DMS153 treated with DMSO at 0.1 percent for 48 hours (cell line): ENCODE measurements around the gene MCM8.

Source experiments
- DNase-seq: peaks from one replicate; lab custom pipeline; 2025; ENCODE audit not compliant: unreplicated experiment; lab: John Stamatoyannopoulos, UW

Gene MCM8

DNA sequence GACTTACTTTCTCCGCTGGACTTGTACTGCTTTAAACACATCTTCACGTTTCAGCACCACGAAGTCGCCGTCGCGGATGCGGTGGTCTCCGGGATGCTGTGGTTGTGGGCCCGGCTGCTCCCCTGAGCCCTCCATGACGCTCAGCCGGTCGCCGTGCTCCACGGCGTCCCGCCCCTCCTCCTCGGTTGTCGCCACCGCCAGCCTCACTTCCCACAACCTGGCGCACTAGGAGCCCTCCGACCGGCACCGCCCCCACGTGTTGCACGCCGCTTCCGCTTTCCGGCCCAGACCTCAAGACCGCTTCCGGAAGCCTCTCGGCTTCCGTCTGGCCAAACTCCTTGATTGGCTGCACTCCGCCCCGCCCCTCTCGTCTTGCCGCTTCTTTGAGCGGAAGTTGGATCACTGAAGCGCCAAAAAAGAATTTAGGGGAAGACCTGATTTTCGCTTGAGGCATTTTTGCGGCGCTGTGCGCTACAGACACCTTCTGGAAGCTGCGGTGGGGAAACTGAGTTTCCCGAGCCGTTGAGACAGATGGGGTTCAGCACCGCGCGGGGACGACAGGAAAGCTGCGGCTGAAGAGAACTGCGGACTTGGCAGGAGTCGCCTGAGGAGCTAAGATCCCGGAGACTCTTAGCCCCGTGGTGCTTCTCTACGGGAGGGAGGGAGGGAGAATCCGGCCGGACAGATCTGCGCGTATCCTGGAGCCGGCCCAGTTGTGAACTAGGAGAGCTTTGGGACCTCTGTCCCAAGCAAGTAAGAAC lies at the start of gene MCM8, which contains the start of gene TRMT6:
Gene MCM8, plus strand, starts transcription at position 382 of the 761 bp plus-strand sequence. CDS start 1,364 bp downstream, outside the sequence.
Gene TRMT6, minus strand, starts transcription at position 263 of the 761 bp plus-strand sequence. Its CDS starts 128 bp downstream, at position 135.
- DNase-seq, result peak; percentile 91

DNA sequence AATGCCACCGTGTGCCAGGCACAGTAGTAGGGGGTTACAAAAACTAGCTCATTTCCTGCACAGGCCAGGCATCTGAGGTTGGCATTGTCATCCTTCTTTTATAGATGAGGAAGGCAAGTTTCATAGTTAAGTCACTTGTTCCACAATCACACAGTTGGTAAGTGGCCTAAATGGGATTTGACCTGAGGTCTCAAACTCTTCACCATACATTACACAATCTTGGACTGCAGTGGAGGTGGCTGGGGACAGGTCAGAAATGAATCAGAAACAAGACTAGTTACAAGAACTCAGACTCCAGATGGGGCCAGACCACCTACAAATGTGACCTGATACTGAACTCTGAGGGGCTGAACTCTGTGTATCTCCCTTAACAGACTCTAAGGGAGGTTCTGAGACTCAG lies 49.5 kb upstream of the MCM8 start:
- no peak for DNase-seq

DNA sequence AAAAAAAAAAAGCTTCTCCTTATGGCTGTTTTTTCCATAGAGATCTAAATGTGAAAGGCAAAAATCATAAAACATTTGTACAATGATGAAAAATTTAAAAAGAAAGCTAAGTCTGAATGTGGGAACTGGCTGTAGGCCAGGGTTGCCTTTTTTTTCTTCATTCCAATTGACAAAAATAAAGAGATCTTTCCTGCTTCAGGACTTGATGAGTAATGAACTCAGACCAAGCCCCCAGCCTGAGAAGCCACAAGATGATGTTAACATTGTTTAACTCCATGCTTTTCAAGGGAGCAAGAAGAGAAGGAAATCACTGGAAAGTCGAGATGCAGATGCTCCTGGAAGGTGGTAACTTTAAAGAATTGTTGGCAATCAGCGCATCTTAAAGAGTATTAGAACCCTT lies 41.5 kb upstream of the MCM8 start:
- no peak for DNase-seq

DNA sequence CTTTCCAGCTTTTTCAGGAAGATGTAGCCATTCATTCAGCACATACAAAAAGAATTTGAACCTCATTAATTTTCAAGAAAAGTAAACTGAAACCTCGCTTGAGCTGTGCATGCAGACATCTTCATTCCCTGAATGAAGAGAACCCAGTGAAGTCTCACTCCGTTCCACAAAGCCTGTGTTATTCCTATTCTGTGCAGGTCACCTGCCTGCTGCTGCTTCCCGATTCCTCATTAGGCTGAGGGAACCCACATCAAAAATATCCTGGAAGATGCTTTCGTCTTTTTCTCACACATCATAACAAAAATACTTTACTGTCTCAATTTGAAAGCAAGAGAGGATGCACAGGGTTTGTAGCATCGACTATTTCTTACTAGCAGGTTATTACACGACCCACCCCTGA lies 40.3 kb upstream of the MCM8 start:
- peak; percentile 60 for DNase-seq

DNA sequence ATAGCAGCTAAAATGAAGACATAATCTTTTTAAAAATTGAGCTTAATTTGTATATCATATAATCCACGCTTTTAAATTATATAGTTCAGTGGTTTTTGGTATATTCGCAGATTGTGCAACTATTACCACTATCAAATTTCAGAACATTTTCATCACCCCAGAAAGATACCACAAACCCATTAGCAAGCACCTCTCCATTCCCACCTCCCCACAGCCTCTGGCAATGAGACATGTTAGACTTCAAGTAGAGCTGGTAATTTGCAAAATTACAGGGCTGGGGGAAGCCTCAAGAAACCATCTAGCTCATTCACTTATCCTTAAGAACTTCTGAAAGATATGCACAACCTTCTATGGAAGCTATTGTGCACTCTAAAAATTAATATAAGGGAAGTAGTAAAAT lies 37.3 kb upstream of the MCM8 start:
- no peak for DNase-seq

DNA sequence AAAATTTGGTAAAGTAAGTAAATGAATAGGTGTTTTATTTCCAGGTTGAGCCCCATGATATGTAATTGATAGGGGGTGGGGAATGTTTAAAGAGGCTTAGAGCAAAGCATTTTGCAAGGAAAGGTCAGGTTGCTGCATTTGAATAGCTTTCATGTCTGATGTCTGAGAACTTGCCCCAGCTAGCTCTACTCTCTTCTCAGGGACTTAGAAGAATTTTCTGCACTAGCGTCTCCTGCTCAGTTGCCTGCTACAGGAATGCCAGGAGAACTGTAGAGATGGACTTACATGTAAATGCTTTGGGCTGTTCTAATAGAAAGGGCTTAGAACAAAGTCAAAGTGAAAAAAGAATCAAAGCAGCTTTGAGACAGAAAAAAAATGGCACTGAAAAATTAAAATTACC lies 35.6 kb upstream of the MCM8 start:
- DNase-seq, result no peak

DNA sequence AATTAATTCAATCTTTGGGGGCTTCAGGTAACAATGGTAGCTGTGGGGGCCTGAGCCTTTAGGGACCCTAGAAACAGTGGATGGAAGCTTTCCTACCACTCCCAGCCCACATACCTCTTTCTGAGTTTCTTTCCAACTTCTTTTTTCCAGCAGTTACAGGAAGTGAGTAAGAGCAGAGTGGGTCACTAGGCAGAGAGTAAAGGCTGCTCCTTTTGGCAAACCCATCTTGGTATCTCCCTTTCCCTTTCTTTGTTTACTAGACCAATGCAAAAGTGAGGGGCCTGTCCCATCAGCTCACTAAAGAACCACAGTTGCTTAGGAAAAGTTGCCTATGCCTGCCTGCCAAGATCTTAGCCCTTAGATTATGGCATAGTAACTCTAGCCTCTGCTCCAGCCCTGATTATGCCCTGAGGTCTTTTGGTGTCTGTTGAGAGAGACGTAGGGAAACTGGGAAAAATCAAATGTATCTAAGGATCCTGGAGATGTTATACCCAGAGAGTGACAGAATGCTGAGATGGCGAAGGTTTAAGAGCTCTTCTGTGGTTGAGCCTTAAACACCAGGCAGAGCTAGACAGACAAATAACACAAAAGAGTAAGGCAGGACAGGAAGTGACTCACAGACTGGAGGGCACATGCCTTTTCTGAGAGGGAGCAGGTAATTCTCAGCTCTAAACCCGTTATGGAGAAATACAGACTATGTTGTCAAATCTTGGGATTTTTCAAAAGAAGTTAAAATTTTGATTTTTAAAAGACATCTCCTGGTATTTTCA lies 31.4 kb upstream of the MCM8 start:
- DNase-seq, result peak; percentile 21

DNA sequence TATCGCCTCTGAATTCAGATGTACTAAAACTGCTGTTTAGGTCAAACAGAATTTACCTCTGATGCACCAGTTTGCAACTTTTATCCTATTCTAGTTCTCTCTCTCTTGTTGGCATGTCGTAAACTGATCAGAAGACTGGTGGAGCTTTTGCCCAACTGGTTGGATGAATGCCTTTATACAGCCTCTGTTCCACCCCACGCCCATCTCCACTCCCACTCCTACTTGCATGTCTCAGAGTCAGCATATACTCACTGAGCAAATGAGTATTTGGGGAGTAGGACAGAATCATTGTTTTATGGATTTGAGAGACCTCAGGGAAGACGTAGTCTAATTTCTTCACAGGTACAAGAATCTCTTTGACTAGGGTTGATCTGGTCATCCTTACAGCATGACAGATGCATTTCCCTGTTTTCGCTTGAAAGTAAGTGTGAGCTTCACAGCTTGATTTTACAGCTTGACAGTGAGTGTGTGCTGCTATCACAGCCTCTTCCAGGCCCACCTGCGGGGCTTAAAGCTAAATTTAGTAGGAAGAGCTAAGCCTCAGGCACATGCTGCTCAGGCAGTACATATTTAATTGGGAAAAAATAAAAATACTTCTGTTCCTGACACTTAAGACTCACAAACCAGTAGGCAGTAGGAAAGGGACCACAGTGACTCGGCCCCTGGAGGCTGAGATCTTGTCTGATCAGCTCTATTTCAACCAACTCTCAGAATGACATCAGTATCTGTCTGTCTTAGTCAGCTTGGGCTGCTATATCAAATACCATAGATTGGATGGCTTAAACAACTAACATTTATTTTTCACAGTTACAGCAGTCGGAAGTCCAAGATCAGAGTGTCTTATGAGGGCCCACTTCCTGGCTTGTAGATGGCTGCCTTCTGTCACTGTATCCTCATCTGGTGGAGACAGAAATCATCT lies 30.6 kb upstream of the MCM8 start:
- no peak for DNase-seq

DNA sequence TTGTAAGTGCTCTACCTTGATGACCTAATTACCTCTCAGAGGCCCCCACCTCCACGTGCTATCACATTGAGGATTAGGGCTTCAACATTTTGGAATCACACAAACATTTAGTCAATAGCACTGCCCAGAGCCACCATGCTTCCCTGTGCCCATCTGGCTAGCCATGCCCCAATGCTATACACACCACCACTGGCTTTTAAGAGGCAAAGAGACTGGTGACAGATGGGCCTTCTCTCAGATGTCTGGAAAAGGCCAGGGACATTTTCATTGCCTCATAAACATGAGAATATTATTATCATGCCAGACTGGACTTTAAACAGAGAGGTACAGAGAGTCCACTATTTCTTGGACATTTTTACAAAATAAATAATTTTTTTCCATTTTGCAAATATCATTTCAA lies 29.9 kb upstream of the MCM8 start:
- DNase-seq, result no peak

DNA sequence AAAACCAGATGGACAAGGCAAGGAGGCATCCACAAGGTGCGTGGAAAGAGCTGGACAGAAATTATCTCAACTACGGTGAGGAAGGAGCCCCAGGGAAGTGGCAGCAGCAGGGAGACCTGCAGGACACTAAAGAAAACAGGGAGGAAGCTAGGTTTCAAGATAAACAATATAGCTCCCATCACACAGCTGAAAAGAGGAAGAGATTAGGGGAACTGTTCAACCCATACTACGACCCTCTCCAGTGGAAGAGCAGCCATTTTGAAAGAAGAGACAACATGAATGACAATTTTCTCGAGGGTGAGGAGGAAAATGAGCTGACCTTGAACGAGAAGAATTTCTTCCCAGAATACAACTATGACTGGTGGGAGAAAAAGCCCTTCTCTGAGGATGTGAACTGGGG lies 27.0 kb upstream of the MCM8 start:
- no peak for DNase-seq

DNA sequence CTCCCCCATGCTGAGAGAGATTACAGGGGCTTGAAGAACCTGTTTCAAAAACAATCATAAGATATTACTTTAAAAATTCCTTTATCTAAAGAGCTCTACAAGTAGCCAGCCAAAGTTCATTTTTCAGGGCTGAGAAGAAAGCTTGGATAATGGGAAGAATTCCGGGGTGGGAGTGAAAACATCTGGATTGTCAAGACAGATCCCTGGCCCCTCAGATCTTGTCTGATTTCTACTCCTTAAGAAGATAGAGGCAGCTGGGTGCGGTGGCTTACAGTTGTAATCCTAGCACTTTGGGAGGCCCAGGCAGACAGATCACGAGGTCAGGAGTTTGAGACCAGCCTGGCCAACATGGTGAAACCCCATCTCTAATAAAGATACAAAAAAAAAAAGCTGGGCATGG lies 24.9 kb upstream of the MCM8 start:
- DNase-seq, result no peak

DNA sequence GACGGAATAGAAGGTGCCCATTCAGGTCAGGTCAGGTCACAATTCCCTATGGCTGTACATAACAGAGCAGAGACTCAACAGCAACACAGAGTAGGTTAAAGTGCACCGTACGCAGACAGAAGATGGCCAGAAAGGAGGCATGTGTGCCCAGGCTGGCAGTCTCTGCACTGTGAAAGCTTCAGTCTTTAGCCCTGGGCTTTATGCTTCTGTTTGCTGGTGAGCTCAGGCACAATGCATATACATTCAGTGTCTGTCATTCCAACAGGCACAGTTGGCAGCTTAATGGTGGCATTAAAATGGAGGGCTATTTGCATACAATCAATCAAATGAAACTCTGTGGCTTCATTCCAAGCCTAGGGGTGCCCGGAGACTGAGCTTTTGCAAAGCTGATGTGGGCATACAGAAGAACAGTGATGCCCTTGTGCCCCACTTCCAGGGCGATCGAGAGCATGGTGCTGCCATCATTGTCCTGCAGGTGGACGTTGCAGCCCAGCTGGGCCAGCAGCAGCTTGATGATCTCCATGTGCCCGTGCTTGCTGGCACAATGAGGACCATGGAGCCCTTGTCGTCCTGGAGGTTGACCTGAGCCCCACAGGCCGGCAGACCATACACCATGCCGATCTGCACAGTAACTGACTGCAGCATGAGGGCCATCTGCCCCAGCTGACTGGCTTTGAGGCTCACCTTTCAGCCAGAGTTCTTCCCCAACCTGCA lies 22.5 kb upstream of the MCM8 start:
- DNase-seq, result no peak

DNA sequence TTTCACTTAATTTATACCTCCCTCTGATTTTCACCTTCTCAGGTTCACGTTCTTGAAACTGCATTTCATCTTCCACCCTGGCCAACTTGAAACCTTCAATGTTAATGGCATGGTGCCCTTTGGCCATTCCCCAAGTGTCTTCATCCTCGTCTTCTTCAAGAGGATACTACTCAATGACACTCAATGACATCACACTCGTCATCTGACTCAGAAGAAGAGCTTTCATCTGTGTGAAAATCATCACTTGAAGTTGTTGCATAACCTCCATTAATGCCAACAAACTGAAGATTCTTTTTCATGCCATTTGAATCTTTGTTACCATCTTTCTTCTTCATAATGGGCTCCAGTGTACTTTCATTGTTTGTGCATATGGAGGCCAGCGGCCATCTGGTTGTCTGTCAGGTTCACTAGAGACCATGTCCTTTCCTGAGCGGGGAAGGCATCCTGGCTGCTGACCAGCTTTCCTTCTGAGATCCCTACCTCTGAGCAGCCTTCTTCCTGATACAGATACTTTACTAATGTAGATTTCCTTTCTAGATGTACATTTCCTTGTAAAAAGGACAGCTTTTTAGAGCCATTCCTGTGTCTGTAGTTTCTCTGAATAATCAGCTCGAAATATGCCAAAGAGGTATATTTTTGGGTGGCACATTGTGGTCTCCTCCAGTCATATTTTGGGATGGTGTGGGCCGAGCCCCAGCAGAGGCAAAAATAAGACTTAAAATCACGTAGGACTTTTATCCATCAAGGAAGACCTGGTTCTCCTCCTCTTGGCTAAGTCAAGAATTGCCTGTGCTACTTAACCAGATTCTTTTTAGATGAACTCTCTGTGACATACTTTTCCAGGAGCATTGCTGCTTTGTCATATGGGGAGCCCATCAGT lies 21.4 kb upstream of the MCM8 start:
- no peak for DNase-seq

DNA sequence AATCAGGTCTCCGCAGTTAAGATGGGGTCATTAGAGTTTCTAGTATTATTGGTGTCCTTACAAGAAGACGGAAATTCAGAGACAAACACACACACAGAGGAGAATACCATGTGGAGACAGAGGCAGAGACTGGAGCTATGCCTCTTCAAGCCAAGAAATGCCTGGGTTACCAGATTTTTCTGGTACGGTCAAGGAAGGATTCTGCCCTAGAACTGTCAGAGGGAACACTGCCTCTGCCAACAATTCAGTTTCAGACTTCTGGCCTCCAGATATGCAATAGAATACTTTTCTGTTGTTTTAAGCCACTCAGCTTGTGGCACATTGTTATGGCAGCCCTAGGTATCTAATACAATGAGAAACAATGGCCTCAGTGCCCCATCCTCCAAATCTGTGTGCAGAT lies 19.0 kb upstream of the MCM8 start:
- DNase-seq, result no peak

DNA sequence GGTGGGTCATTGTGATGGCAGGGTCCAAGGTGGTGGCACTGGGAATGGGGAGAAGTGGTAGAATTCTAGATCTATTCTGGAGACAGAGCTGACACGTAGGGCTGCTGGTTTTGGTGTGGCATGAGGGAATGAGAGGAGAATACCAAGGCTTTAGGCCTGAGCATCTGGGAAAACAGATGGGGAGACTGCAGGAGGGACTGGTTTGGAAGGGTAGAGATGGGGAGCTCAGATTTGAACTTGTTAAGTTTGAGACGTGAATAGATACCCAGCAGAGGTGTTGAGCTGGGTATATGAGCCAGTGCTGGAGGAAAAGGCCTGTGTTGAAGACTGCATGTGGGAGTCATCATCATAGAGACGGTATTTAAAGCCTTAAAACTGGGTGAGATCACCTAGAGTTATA lies 17.7 kb upstream of the MCM8 start:
- no peak for DNase-seq

DNA sequence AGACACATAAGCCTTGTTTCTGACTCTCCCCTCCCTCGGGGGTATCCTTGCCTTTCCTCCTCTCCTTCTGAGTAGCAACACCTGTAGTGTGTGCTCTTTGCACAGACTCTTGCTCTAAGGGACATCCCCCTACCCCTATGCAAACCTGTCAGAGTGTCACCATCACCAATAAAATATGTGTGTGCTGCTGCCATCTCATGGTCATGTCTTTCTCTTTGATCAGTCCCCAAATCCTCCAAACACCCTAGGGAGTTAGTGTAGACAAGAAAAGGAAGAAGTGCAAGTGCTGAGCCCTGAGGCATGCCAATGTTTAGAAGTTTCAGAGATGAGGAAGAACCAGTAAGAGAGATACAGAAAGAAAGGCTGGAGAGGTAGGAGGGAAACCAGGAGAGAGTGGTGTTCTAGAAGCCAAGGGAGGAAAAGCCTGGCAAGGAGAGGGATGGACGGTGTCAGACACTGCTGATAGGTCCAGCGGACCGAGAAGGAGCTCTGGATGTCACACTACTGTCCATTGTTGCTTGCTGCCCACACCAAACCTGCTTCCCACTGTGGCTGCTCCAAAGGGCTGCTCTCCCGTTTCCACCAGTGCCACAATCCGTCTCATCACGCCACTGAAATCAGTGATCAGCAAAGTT lies 16.5 kb upstream of the MCM8 start:
- DNase-seq, result peak; percentile 23

DNA sequence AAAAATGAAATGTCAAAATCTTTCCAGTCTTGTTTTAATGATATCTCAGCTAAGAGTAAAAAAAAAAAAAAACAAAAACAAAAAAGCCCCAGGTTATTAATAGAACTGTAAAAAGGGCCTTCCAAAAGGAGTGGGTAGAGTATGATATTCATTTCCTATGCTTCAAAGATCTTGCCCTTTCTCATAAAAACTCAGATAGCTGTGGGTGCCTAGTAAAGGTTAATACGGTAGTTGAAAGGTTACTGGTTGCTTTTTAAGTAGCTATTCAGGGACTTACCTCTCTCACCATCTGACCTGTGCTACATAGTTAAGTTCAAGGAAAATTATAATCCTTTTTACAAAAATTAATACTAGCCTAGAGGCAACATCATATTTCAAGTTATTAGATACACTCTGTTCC lies 15.1 kb upstream of the MCM8 start:
- DNase-seq, result no peak

DNA sequence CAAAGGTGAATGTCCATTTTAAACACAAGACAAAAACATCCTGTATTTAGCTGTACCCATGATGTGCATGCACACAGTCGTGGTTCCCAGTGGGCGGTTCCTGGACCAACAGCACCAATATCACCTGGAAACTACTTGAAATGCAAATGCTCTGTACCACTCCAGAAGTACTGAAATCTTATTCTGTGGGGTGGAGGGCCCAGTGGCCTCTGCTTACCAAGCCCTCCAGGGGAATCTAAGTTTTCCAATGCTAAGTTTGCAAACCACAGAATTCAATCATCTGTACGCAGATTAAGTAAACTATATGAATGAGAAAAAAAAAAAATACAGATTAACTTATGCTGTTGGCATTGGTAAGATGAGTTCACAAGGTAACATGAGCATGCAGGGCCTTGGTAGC lies 14.2 kb upstream of the MCM8 start:
- DNase-seq, result no peak

DNA sequence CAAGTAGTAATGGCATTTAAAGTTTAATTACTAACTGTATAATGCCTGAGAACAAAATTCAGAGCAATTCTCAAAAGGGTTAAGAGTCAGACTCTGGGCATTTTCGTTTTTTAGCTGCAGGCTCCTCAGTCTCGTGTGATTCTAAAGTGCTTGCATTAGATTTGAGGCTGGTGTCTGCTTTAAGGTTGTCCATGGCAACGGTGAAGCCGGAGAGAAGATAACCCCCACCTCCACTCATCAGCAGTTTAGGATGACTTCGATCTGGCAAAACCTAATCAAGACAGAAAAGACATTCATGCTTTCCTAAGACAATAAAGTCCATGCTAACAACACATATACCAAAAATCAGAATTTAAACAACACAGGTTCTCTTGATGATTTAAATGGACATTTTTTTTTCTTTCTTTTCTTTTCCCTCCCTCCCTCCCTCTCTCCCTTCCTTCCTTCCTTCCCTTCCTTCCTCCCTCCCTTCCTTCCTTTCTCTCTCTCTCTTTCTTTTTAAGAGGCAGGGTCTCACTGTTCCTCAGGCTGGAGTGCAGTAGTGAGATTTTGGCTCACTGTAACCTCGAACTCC lies 11.9 kb upstream of the MCM8 start:
- DNase-seq, result no peak
